Right lobe of liver (tissue), 6 donors: ENCODE results near the gene PFKP. TPM values are rescaled to one million over a fixed set of nuclear protein-coding genes. Genes with fewer than 3 reads are reported as not detected.

Experiments used
- ATAC-seq, 4 donors: fragments of 200-7000 bp; cut with Tn5 transposase; one replicate each; pipeline ENCODE4 v1.9.1; 2020; ENCODE audit warnings: mild to moderate bottlenecking in 4 of 4, moderate library complexity in 4 of 4
- DNase-seq, 3 donors: peaks; one replicate each; pipeline ENCODE4 v3.0.0-alpha.2; 2020
- H3K27ac ChIP-seq, 3 donors: fragments of 200-600 bp; one replicate each; pipeline ENCODE4 v1.8.0; 2022
- H3K27me3 ChIP-seq, 2 donors: fragments of 200-600 bp; one replicate each; pipeline ENCODE4 v1.8.0; 2022
- H3K36me3 ChIP-seq, 4 donors: fragments of 200-600 bp; sonication (generic) in 1 of 4; one replicate each; pipeline versions ENCODE4 v1.5.1 to v1.8.0; 2017 to 2022; ENCODE audit warnings: control low read depth in 1 of 4
- H3K4me1 ChIP-seq, 4 donors: fragments of 200-600 bp; sonication (generic) in 1 of 4; one replicate each; pipeline versions ENCODE4 v1.5.1 to v1.8.0; 2017 to 2022; ENCODE audit warnings: control low read depth in 1 of 4
- H3K4me3 ChIP-seq, 3 donors: fragments of 200-600 bp; one replicate each; pipeline ENCODE4 v1.8.0; 2022
- H3K9me3 ChIP-seq, 4 donors: fragments of 200-600 bp; sonication (generic) in 1 of 4; one replicate each; pipeline versions ENCODE4 v1.5.1 to v1.8.0; 2017 to 2022; ENCODE audit warnings: control low read depth in 1 of 4
- CTCF ChIP-seq, 4 donors: fragments of 200-600 bp in 3 of 4; fragments of 450-650 bp in 1 of 4; IDR thresholded peaks; one replicate each; pipeline versions ENCODE4 v1.5.1 to v1.8.0; 2016 to 2022; ENCODE audit warnings: antibody characterized with exemption in 4 of 4, mild to moderate bottlenecking in 2 of 4
- POLR2A ChIP-seq: fragments of 450-650 bp; IDR thresholded peaks from one replicate; pipeline ENCODE4 v1.6.1; 2017; ENCODE audit warnings: antibody characterized with exemption, mild to moderate bottlenecking
- WGBS: methylation state at CpG from one replicate; pipeline ENCODE4 v1.1.6; 2018; ENCODE audit warnings: low coverage, low lambda C conversion rate; ENCODE audit not compliant: insufficient coverage; ENCODE audit errors: missing lambda C conversion rate; 5-methylcytosine and 5-hydroxymethylcytosine counted together
- intact Hi-C, 2 donors: fragments of 100-400 bp; cut with DNase I; formaldehyde crosslinking; loops; one replicate each; pipeline versions ENCODE4 v1.11.2 to v1.14.1; 2022
- total RNA-seq, 6 experiments: library from RNA; depleted of rRNA in 2 of 6; stranded (reverse); fragments of >200 nt in 2 of 6; fragmentation: NEBNext Ultra II Directional in 3 of 6; extraction: Animal tissue kit (Norgen Biotek cat#: 25700) in 3 of 6; gene quantifications; one replicate each; pipeline versions ENCODE4 v1.1.0 to v1.2.4, GENCODE V29; 2016 to 2023
- donor health status: DM: no; HTN: yes; CAD: no.
- donor health status: DM: no; HTN: no; CAD: no.
- donor health status: DM: no; HTN: no; CAD: no.
- donor health status: DM: no; HTN: yes; CAD: no.
- donor health status: DM: no; HTN: yes; CAD: no.

The PFKP gene
- total RNA-seq, 6 experiments from 2014 or later: 0.66 to 24.1 (median 9.2) TPM

- H3K4me3 ChIP-seq: no peak overlapping the region
- peaks cover 3 to 97% (median 39%) of the 10 kb centered on the region in 4 donors for H3K36me3 ChIP-seq
- TF ChIP-seq CTCF (IDR thresholded peaks at IDR 0.05) (no peak), POLR2A (no peak)
- H3K27me3 ChIP-seq: no peaks in the 10 kb centered on the region
- no peaks in the 10 kb centered on the region for H3K4me1 ChIP-seq
- intact Hi-C loops: no loop called here
- no peak for ATAC-seq
- no peak overlapping the region for H3K27ac ChIP-seq
- no peak for DNase-seq
- WGBS: 90% methylated on average over 2 of the region's 17 CpGs
- H3K9me3 ChIP-seq: no peaks in the 10 kb centered on the region
Measured at GRCh38 chr10:3143366-3143765, 76.0 kb downstream of the PFKP start.

GRCh38 chr10:3143791-3144434 lies 76.6 kb downstream of the PFKP start:
- H3K27ac ChIP-seq: no peak overlapping the region
- no peak for ATAC-seq
- intact Hi-C loops: no loop called here
- H3K4me1 ChIP-seq: no peaks in the 10 kb centered on the region
- TF ChIP-seq POLR2A: no peak
- no peak for TF ChIP-seq CTCF (IDR thresholded peaks at IDR 0.05)
- DNase-seq: no peak
- no peak overlapping the region for H3K4me3 ChIP-seq
- peaks cover 3 to 97% (median 40%) of the 10 kb centered on the region in 4 donors for H3K36me3 ChIP-seq
- no peaks in the 10 kb centered on the region for H3K27me3 ChIP-seq
- WGBS: 96% methylated on average over 14 of the region's 19 CpGs
- H3K9me3 ChIP-seq: no peaks in the 10 kb centered on the region

GRCh38 chr10:3145366-3145765 lies 78.0 kb downstream of the PFKP start:
- TF ChIP-seq POLR2A (no peak), CTCF (IDR thresholded peaks at IDR 0.05) (no peak)
- ATAC-seq (no peak), DNase-seq (no peak)
- H3K27ac ChIP-seq: no peak overlapping the region
- H3K27me3 ChIP-seq: no peaks in the 10 kb centered on the region
- intact Hi-C loops: no loop called here
- H3K9me3 ChIP-seq: no peaks in the 10 kb centered on the region
- 100% methylated on average over 7 of the region's 18 CpGs for WGBS
- H3K4me1 ChIP-seq: no peaks in the 10 kb centered on the region
- H3K36me3 ChIP-seq: peaks cover 0 to 97% (median 35%) of the 10 kb centered on the region in 4 donors
- H3K4me3 ChIP-seq: no peak overlapping the region

- Histone ChIP-seq H3K4me3 (no peak overlapping the region), H3K9me3 (no peaks in the 10 kb centered on the region), H3K27ac (no peak overlapping the region), H3K36me3 (peaks cover 0 to 97% (median 38%) of the 10 kb centered on the region in 4 donors), H3K4me1 (no peaks in the 10 kb centered on the region), H3K27me3 (no peaks in the 10 kb centered on the region)
- intact Hi-C loops: no loop called here
- no peak for TF ChIP-seq POLR2A
- TF ChIP-seq CTCF (IDR thresholded peaks at IDR 0.05): no peak
- DNase-seq: no peak
- WGBS: 98% methylated on average over 4 of the region's 8 CpGs
- ATAC-seq: no peak
Measured at GRCh38 chr10:3146289-3146688, 78.9 kb downstream of the PFKP start.
